HEK293T (cell line): ENCODE measurements around the gene EME2.

ENCODE experiments used
- CTCF ChIA-PET: fragments of 350-600 bp; formaldehyde crosslinking; extraction: SDS; loops from one replicate; lab custom pipeline; 2021; ENCODE audit warnings: antibody characterized with exemption, inconsistent platforms; lab: Yijun Ruan, JAX
- POLR2A ChIA-PET: fragments of 350-600 bp; formaldehyde crosslinking; extraction: SDS; loops from one replicate; lab custom pipeline; 2020; ENCODE audit warnings: antibody characterized with exemption, inconsistent platforms; lab: Yijun Ruan, JAX
- DNase-seq: peaks from one replicate; pipeline ENCODE4 v3.0.0; 2012; ENCODE audit warnings: mixed read lengths; ENCODE audit errors: extremely low spot score
- ARNT ChIP-seq: fragments of 450-650 bp; IDR thresholded peaks from 2 replicates; pipeline ENCODE4 v1.6.1; 2017; ENCODE audit warnings: mild to moderate bottlenecking
- BHLHE40 ChIP-seq: fragments of 450-650 bp; IDR thresholded peaks from 2 replicates; pipeline ENCODE4 v1.6.1; 2016; ENCODE audit warnings: mild to moderate bottlenecking, moderate library complexity, borderline replicate concordance
- CTBP1 ChIP-seq: fragments of 450-650 bp; IDR thresholded peaks from 2 replicates; pipeline ENCODE4 v1.6.1; 2016; ENCODE audit warnings: borderline replicate concordance
- ELF4 ChIP-seq: fragments of 450-650 bp; IDR thresholded peaks from 2 replicates; pipeline ENCODE4 v1.6.1; 2017; ENCODE audit warnings: antibody characterized with exemption
- FOXA1 ChIP-seq: fragments of 450-650 bp; IDR thresholded peaks from 2 replicates; pipeline ENCODE4 v1.6.1; 2016; ENCODE audit warnings: mild to moderate bottlenecking
- FOXK2 ChIP-seq: fragments of 450-650 bp; IDR thresholded peaks from 2 replicates; pipeline ENCODE4 v1.6.1; 2016; ENCODE audit warnings: mild to moderate bottlenecking
- FOXM1 ChIP-seq: fragments of 450-650 bp; IDR thresholded peaks from 2 replicates; pipeline ENCODE4 v1.6.1; 2017; ENCODE audit warnings: mild to moderate bottlenecking, borderline replicate concordance
- HDGF ChIP-seq: fragments of 450-650 bp; IDR thresholded peaks from 2 replicates; pipeline ENCODE4 v1.6.1; 2017; ENCODE audit warnings: antibody characterized with exemption, borderline replicate concordance
- L3MBTL2 ChIP-seq: fragments of 450-650 bp; conservative IDR thresholded peaks from 2 replicates; pipeline ENCODE4 v1.6.1; 2016; ENCODE audit warnings: mild to moderate bottlenecking
- LEF1 ChIP-seq: fragments of 450-650 bp; IDR thresholded peaks from 2 replicates; pipeline ENCODE4 v1.6.1; 2017; ENCODE audit warnings: mild to moderate bottlenecking, borderline replicate concordance
- NFRKB ChIP-seq: fragments of 450-650 bp; IDR thresholded peaks from 2 replicates; pipeline ENCODE4 v1.6.1; 2016; ENCODE audit warnings: mild to moderate bottlenecking, moderate library complexity
- SP1 ChIP-seq: fragments of 450-650 bp; IDR thresholded peaks from 2 replicates; pipeline ENCODE4 v1.6.1; 2017
- SUZ12 ChIP-seq: fragments of 450-650 bp; IDR thresholded peaks from 2 replicates; pipeline ENCODE4 v1.6.1; 2016; ENCODE audit warnings: mild to moderate bottlenecking
- TARDBP ChIP-seq: fragments of 450-650 bp; IDR thresholded peaks from 2 replicates; pipeline ENCODE4 v1.6.1; 2016
- ZNF384 ChIP-seq: fragments of 450-650 bp; IDR thresholded peaks from 2 replicates; pipeline ENCODE4 v1.6.1; 2016
- TF ChIP-seq, protein P1 (sequence below): fragments of 450-650 bp; IDR thresholded peaks from 2 replicates; pipeline ENCODE4 v1.6.1; 2016

The EME2 gene

DNA sequence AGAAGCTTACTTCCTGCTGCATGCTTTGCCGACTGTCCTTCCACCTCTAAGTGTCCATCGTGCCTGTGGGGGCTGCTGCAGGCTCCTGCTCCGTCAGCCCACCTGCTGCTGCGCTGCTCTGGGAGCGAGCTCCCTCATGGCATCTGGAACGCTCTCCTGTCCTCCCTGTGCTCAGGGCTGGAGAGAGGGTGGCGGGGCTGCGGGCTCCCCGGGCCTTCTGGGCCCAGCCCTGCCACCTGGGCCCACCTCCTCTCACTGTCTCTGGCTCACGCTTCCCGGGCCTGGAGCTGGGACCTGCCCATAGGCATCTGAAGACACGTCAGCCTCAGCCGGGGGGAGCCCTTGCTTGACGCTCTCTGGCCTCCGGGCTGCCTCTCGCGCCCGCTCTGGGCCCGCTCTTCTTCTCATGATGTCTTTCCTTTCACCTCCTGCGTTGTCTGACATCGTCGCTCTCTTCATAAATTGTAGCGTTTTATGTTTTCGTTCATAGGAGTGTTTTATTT, 28.2 kb upstream of the EME2 start:
- ChIA-PET POLR2A (interaction anchor here (1.2 kb wide), 1 partner anchor 38 kb away, joined by 3 read pairs; the partner anchor contains the start of gene MAPK8IP3), CTCF (no interaction called here)
- TF ChIP-seq NFRKB = no peak
- TF ChIP-seq LEF1 = no peak
- TF ChIP-seq, protein P1, sequence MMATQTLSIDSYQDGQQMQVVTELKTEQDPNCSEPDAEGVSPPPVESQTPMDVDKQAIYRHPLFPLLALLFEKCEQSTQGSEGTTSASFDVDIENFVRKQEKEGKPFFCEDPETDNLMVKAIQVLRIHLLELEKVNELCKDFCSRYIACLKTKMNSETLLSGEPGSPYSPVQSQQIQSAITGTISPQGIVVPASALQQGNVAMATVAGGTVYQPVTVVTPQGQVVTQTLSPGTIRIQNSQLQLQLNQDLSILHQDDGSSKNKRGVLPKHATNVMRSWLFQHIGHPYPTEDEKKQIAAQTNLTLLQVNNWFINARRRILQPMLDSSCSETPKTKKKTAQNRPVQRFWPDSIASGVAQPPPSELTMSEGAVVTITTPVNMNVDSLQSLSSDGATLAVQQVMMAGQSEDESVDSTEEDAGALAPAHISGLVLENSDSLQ = no peak
- no peak for TF ChIP-seq ELF4
- TF ChIP-seq BHLHE40 = no peak
- no peak for TF ChIP-seq TARDBP
- no peak for TF ChIP-seq HDGF
- no peak for TF ChIP-seq SP1
- TF ChIP-seq FOXK2 = no peak
- TF ChIP-seq FOXA1 = no peak
- TF ChIP-seq ARNT = no peak
- no peak for TF ChIP-seq ZNF384
- no peak for TF ChIP-seq SUZ12
- TF ChIP-seq CTBP1 = no peak
- TF ChIP-seq FOXM1 = no peak
- TF ChIP-seq L3MBTL2 = no peak
- DNase-seq = no peak

DNA sequence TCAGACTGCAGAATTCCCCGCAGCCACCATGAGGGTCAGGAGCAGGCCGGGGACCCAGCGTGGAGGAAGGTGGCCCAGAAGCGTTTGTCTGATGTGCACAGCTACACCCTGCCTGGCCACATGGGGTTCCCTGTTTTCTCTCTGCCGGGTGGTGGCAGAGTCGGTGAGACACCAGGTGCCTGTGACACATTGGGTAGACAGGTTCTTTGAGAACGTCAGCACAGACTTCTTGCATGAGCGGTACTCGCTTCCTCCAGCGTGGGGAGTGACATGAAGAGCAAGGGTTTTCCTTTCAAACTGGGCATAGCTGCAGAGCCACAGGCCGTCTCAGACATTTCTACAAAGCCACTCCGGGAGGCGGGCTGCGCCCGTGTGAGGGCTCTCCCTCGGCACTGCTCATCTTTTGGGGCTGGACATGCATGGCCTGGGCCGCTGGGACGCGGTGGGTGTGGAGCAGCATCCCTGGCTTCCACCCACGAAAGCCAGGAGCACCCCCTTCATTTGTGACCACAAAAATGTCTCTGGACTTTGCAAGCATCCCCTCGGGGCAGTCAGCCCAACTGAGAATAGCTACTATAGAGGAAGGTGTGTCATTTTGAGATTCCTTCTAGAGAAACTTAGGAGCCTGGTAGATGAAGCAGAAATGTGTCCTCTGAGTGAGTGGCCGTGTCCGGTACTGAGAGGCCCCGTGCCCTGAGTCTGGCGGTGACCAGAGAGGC, 27.3 kb upstream of the EME2 start:
- DNase-seq = no peak
- POLR2A ChIA-PET = no interaction called here
- TF ChIP-seq NFRKB (no peak), ELF4 (no peak), ZNF384 (no peak), ARNT (no peak), L3MBTL2 (no peak), HDGF (no peak), FOXA1 (no peak), TARDBP (no peak), SP1 (no peak), FOXM1 (no peak), BHLHE40 (no peak), SUZ12 (no peak), CTBP1 (no peak), FOXK2 (no peak), LEF1 (no peak)
- TF ChIP-seq, protein P1 = no peak
- CTCF ChIA-PET = no interaction called here

DNA sequence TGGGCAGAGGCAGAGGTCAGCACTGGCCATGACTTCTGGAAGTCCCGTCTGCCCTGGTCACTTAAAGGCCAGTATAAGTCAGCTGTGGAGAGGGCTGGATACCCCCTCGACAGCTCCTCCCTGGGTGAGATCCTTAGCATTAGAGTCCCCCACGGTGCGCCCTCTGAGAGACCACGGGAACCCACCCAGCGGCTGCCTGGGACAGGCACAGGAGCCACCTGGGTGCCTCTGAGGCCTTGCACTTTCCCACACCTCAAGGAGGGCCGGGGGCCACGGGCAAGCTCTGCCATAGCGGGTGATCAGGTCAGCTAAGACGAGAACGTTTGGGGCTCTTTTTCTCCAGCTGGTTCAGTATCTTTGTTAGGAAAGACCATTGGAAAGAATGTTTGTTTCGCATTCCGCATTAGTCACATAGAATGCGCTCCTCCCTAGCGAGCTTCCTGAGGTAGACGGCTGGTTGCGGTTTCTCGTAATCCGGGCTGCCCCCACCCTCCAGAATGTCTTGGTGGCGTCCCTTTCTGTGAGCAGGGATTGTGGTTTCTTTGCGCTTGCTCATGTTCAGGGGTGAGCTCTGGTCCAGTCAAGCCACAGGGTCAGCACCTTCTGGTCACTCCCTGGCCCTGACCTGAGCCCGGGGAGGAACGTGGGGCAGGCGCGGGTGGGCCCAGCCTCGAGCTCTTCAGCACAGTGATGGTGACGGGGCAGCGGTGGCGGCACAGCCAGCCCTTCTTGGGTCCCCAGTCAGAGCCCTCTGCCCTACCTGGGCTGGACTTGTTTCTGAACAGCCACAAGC, 26.5 kb upstream of the EME2 start:
- no peak for DNase-seq
- POLR2A ChIA-PET = interaction anchor here (1.0 kb wide), 1 partner anchor 40 kb away, joined by 4 read pairs; the partner anchor contains the start of gene MAPK8IP3

DNA sequence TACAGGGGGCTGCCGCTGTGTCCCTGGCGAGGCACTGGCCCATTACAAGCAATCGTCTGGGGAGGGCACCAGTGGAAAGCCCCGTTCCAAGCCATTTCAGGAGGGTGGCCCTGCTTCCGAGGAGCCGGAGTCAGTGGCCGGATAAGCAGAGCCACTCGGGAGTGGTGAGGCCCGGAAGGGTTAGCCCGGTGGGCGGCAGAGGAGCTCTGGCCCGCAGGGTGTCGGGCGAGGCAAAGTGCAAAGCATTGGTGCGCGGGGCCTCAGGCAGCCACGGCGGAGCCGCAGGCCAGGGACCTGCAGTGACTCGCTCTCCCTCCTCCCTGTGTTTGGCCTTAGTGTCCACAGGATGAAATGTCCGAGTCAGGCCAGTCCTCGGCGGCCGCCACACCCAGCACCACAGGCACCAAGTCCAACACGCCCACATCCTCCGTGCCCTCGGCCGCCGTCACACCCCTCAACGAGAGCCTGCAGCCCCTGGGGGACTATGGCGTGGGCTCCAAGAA, 25.9 kb upstream of the EME2 start:
- CTCF ChIA-PET = no interaction called here
- TF ChIP-seq CTBP1 = no peak
- no peak for TF ChIP-seq BHLHE40
- TF ChIP-seq SP1 = no peak
- no peak for TF ChIP-seq HDGF
- TF ChIP-seq L3MBTL2 = no peak
- TF ChIP-seq FOXK2 = no peak
- TF ChIP-seq SUZ12 = no peak
- no peak for TF ChIP-seq ARNT
- TF ChIP-seq, protein P1 = no peak
- TF ChIP-seq NFRKB = no peak
- no peak for TF ChIP-seq TARDBP
- no peak for TF ChIP-seq FOXM1
- POLR2A ChIA-PET = interaction anchor here (1.0 kb wide), 1 partner anchor 41 kb away, joined by 4 read pairs; the partner anchor contains the start of gene MAPK8IP3
- no peak for DNase-seq

More for the DNA sequence above, 26.5 kb upstream of the EME2 start:
- TF ChIP-seq BHLHE40 = no peak
- TF ChIP-seq TARDBP = no peak
- no peak for TF ChIP-seq LEF1
- no peak for TF ChIP-seq ZNF384
- TF ChIP-seq ELF4 = no peak
- no peak for TF ChIP-seq NFRKB
- TF ChIP-seq CTBP1 = no peak
- TF ChIP-seq FOXM1 = no peak
- no peak for TF ChIP-seq L3MBTL2
- TF ChIP-seq SP1 = no peak
- no peak for TF ChIP-seq FOXA1
- no peak for TF ChIP-seq SUZ12
- TF ChIP-seq FOXK2 = no peak
- no peak for TF ChIP-seq ARNT
- TF ChIP-seq HDGF = no peak
- CTCF ChIA-PET = no interaction called here

DNA sequence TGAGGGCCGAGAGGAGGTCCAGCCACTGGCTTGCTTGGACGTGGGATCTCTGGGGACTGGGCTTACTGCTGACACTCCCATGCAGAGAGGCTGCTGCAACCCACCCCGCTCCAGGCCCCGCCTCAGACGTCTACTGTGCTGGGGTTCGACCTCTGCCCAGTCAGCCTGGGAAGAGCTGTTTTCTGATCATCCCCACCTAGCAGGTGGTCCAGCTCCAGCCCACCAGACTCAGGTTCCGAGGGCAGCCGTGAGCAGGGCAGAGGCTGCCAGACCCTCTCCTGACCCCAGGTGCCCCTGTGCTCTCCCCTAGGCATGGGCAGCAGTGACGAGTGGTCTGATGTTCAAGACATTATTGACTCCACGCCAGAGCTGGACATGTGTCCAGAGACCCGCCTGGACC, 24.7 kb upstream of the EME2 start:
- POLR2A ChIA-PET = no interaction called here
- DNase-seq = no peak
- no peak for TF ChIP-seq LEF1
- TF ChIP-seq TARDBP = no peak
- TF ChIP-seq FOXA1 = no peak
- TF ChIP-seq L3MBTL2 = no peak
- CTCF ChIA-PET = no interaction called here
